ENCODE data around the gene RGS6.

Gene RGS6

GRCh38 chr14:72049462-72049861 lies 117.2 kb downstream of the RGS6 start:
- H3K36me3 ChIP-seq (ENCODE audit: insufficient read depth, low read length): no peaks in the 10 kb centered on the region
- H3K4me3 ChIP-seq (ENCODE audit: low read depth, low read length): no peak overlapping the region
- no peak overlapping the region for H3K27ac ChIP-seq (ENCODE audit: low read depth, low read length)
- H2AFZ ChIP-seq (ENCODE audit: low read length, unreplicated experiment): no peak overlapping the region
- H3K79me2 ChIP-seq (ENCODE audit: control insufficient read depth, insufficient read depth, low read length, unreplicated experiment): no peaks in the 10 kb centered on the region
- no peaks in the 10 kb centered on the region for H3K27me3 ChIP-seq (ENCODE audit: insufficient read depth, low read length)
- no peaks in the 10 kb centered on the region for H3K4me1 ChIP-seq (ENCODE audit: control insufficient read depth, insufficient read depth, low read length, unreplicated experiment)

- Histone ChIP-seq H3K79me2 (ENCODE audit: control insufficient read depth, insufficient read depth, low read length, unreplicated experiment) (no peaks in the 10 kb centered on the region), H3K4me3 (ENCODE audit: low read depth, low read length) (no peak overlapping the region), H3K4me1 (ENCODE audit: control insufficient read depth, insufficient read depth, low read length, unreplicated experiment) (no peaks in the 10 kb centered on the region), H3K27me3 (ENCODE audit: insufficient read depth, low read length) (no peaks in the 10 kb centered on the region), H3K27ac (ENCODE audit: low read depth, low read length) (no peak overlapping the region), H2AFZ (ENCODE audit: low read length, unreplicated experiment) (no peak overlapping the region), H3K36me3 (ENCODE audit: insufficient read depth, low read length) (no peaks in the 10 kb centered on the region)
Measured at GRCh38 chr14:72052356-72052755, 120.1 kb downstream of the RGS6 start.

- no peak overlapping the region for H2AFZ ChIP-seq (ENCODE audit: low read length, unreplicated experiment)
- H3K27ac ChIP-seq (ENCODE audit: low read depth, low read length): no peak overlapping the region
- no peaks in the 10 kb centered on the region for H3K36me3 ChIP-seq (ENCODE audit: insufficient read depth, low read length)
- H3K27me3 ChIP-seq (ENCODE audit: insufficient read depth, low read length): no peaks in the 10 kb centered on the region
- H3K79me2 ChIP-seq (ENCODE audit: control insufficient read depth, insufficient read depth, low read length, unreplicated experiment): no peaks in the 10 kb centered on the region
- H3K4me1 ChIP-seq (ENCODE audit: control insufficient read depth, insufficient read depth, low read length, unreplicated experiment): no peaks in the 10 kb centered on the region
- H3K4me3 ChIP-seq (ENCODE audit: low read depth, low read length): no peak overlapping the region
Measured at GRCh38 chr14:72053651-72054050, 121.4 kb downstream of the RGS6 start.

GRCh38 chr14:72054911-72055310 lies 122.7 kb downstream of the RGS6 start:
- H3K27me3 ChIP-seq (ENCODE audit: insufficient read depth, low read length): no peaks in the 10 kb centered on the region
- no peaks in the 10 kb centered on the region for H3K79me2 ChIP-seq (ENCODE audit: control insufficient read depth, insufficient read depth, low read length, unreplicated experiment)
- H2AFZ ChIP-seq (ENCODE audit: low read length, unreplicated experiment): no peak overlapping the region
- H3K27ac ChIP-seq (ENCODE audit: low read depth, low read length): no peak overlapping the region
- no peaks in the 10 kb centered on the region for H3K4me1 ChIP-seq (ENCODE audit: control insufficient read depth, insufficient read depth, low read length, unreplicated experiment)
- no peak overlapping the region for H3K4me3 ChIP-seq (ENCODE audit: low read depth, low read length)
- H3K36me3 ChIP-seq (ENCODE audit: insufficient read depth, low read length): no peaks in the 10 kb centered on the region

GRCh38 chr14:72057701-72058285 lies 125.6 kb downstream of the RGS6 start:
- no peaks in the 10 kb centered on the region for H3K27me3 ChIP-seq (ENCODE audit: insufficient read depth, low read length)
- no peak overlapping the region for H3K27ac ChIP-seq (ENCODE audit: low read depth, low read length)
- no peak overlapping the region for H3K4me3 ChIP-seq (ENCODE audit: low read depth, low read length)
- H3K4me1 ChIP-seq (ENCODE audit: control insufficient read depth, insufficient read depth, low read length, unreplicated experiment): no peaks in the 10 kb centered on the region
- H3K79me2 ChIP-seq (ENCODE audit: control insufficient read depth, insufficient read depth, low read length, unreplicated experiment): no peaks in the 10 kb centered on the region
- no peaks in the 10 kb centered on the region for H3K36me3 ChIP-seq (ENCODE audit: insufficient read depth, low read length)
- H2AFZ ChIP-seq (ENCODE audit: low read length, unreplicated experiment): no peak overlapping the region

- no peak overlapping the region for H3K27ac ChIP-seq (ENCODE audit: low read depth, low read length)
- no peak overlapping the region for H2AFZ ChIP-seq (ENCODE audit: low read length, unreplicated experiment)
- H3K27me3 ChIP-seq (ENCODE audit: insufficient read depth, low read length): no peaks in the 10 kb centered on the region
- H3K4me1 ChIP-seq (ENCODE audit: control insufficient read depth, insufficient read depth, low read length, unreplicated experiment): no peaks in the 10 kb centered on the region
- H3K36me3 ChIP-seq (ENCODE audit: insufficient read depth, low read length): no peaks in the 10 kb centered on the region
- no peak overlapping the region for H3K4me3 ChIP-seq (ENCODE audit: low read depth, low read length)
- H3K79me2 ChIP-seq (ENCODE audit: control insufficient read depth, insufficient read depth, low read length, unreplicated experiment): no peaks in the 10 kb centered on the region
Measured at GRCh38 chr14:72060460-72060859, 128.2 kb downstream of the RGS6 start.

GRCh38 chr14:72060917-72061316 lies 128.7 kb downstream of the RGS6 start:
- Histone ChIP-seq H3K4me1 (ENCODE audit: control insufficient read depth, insufficient read depth, low read length, unreplicated experiment) (no peaks in the 10 kb centered on the region), H2AFZ (ENCODE audit: low read length, unreplicated experiment) (no peak overlapping the region), H3K36me3 (ENCODE audit: insufficient read depth, low read length) (no peaks in the 10 kb centered on the region), H3K27ac (ENCODE audit: low read depth, low read length) (no peak overlapping the region), H3K27me3 (ENCODE audit: insufficient read depth, low read length) (no peaks in the 10 kb centered on the region), H3K4me3 (ENCODE audit: low read depth, low read length) (no peak overlapping the region), H3K79me2 (ENCODE audit: control insufficient read depth, insufficient read depth, low read length, unreplicated experiment) (no peaks in the 10 kb centered on the region)

- no peak overlapping the region for H3K4me3 ChIP-seq (ENCODE audit: low read depth, low read length)
- no peaks in the 10 kb centered on the region for H3K4me1 ChIP-seq (ENCODE audit: control insufficient read depth, insufficient read depth, low read length, unreplicated experiment)
- no peaks in the 10 kb centered on the region for H3K79me2 ChIP-seq (ENCODE audit: control insufficient read depth, insufficient read depth, low read length, unreplicated experiment)
- H3K27ac ChIP-seq (ENCODE audit: low read depth, low read length): no peak overlapping the region
- no peaks in the 10 kb centered on the region for H3K27me3 ChIP-seq (ENCODE audit: insufficient read depth, low read length)
- H3K36me3 ChIP-seq (ENCODE audit: insufficient read depth, low read length): no peaks in the 10 kb centered on the region
- no peak overlapping the region for H2AFZ ChIP-seq (ENCODE audit: low read length, unreplicated experiment)
Measured at GRCh38 chr14:72061718-72062117, 129.5 kb downstream of the RGS6 start.

- Histone ChIP-seq H3K79me2 (ENCODE audit: control insufficient read depth, insufficient read depth, low read length, unreplicated experiment) (no peaks in the 10 kb centered on the region), H3K4me1 (ENCODE audit: control insufficient read depth, insufficient read depth, low read length, unreplicated experiment) (no peaks in the 10 kb centered on the region)
Measured at GRCh38 chr14:72063761-72064282, 131.6 kb downstream of the RGS6 start.

GRCh38 chr14:72064501-72064900 lies 132.3 kb downstream of the RGS6 start:
- no peaks in the 10 kb centered on the region for H3K4me1 ChIP-seq (ENCODE audit: control insufficient read depth, insufficient read depth, low read length, unreplicated experiment)

More at GRCh38 chr14:72063761-72064282, 131.6 kb downstream of the RGS6 start:
- no peaks in the 10 kb centered on the region for H3K36me3 ChIP-seq (ENCODE audit: insufficient read depth, low read length)
- H3K4me3 ChIP-seq (ENCODE audit: low read depth, low read length): no peak overlapping the region
- H2AFZ ChIP-seq (ENCODE audit: low read length, unreplicated experiment): no peak overlapping the region
- no peak overlapping the region for H3K27ac ChIP-seq (ENCODE audit: low read depth, low read length)
- H3K27me3 ChIP-seq (ENCODE audit: insufficient read depth, low read length): no peaks in the 10 kb centered on the region

GRCh38 chr14:72070458-72070857 lies 138.2 kb downstream of the RGS6 start:
- Histone ChIP-seq H3K4me3 (ENCODE audit: low read depth, low read length) (no peak overlapping the region), H3K79me2 (ENCODE audit: control insufficient read depth, insufficient read depth, low read length, unreplicated experiment) (no peaks in the 10 kb centered on the region), H3K36me3 (ENCODE audit: insufficient read depth, low read length) (no peaks in the 10 kb centered on the region), H3K27me3 (ENCODE audit: insufficient read depth, low read length) (no peaks in the 10 kb centered on the region), H3K27ac (ENCODE audit: low read depth, low read length) (no peak overlapping the region), H3K4me1 (ENCODE audit: control insufficient read depth, insufficient read depth, low read length, unreplicated experiment) (no peaks in the 10 kb centered on the region), H2AFZ (ENCODE audit: low read length, unreplicated experiment) (no peak overlapping the region)

More at GRCh38 chr14:72064501-72064900, 132.3 kb downstream of the RGS6 start:
- H3K79me2 ChIP-seq (ENCODE audit: control insufficient read depth, insufficient read depth, low read length, unreplicated experiment): no peaks in the 10 kb centered on the region
- no peaks in the 10 kb centered on the region for H3K27me3 ChIP-seq (ENCODE audit: insufficient read depth, low read length)
- H2AFZ ChIP-seq (ENCODE audit: low read length, unreplicated experiment): no peak overlapping the region
- no peaks in the 10 kb centered on the region for H3K36me3 ChIP-seq (ENCODE audit: insufficient read depth, low read length)
- no peak overlapping the region for H3K4me3 ChIP-seq (ENCODE audit: low read depth, low read length)
- H3K27ac ChIP-seq (ENCODE audit: low read depth, low read length): no peak overlapping the region

All from ACC112 (cell line).